Measurements from ENCODE around the gene PAX1.
A peak's percentile ranks its signal among the peaks of the same experiment; 100 is the strongest.

PAX1 gene

GRCh38 chr20:21705575-21706260, at the start of gene PAX1:
TSS of gene PAX1 (plus strand) at chr20:21705664. CDS start at chr20:21705713, 49 bp downstream.
- no peak for DNase-seq

GRCh38 chr20:21656308-21657067, 49.0 kb upstream of the PAX1 start:
- no peak for DNase-seq

- no peak for DNase-seq
Observed at GRCh38 chr20:21661488-21662055, 43.9 kb upstream of the PAX1 start.

- DNase-seq, result no peak
Observed at GRCh38 chr20:21663465-21663864, 42.0 kb upstream of the PAX1 start.

- no peak for DNase-seq
Observed at GRCh38 chr20:21665687-21666446, 39.6 kb upstream of the PAX1 start.

GRCh38 chr20:21670126-21670525, 35.3 kb upstream of the PAX1 start:
- DNase-seq, result no peak

- no peak for DNase-seq
Observed at GRCh38 chr20:21670981-21671380, 34.5 kb upstream of the PAX1 start.

- no peak for DNase-seq
Observed at GRCh38 chr20:21677261-21677660, 28.2 kb upstream of the PAX1 start.

- DNase-seq, result no peak
Observed at GRCh38 chr20:21677781-21678180, 27.7 kb upstream of the PAX1 start.

GRCh38 chr20:21681234-21681921, 24.1 kb upstream of the PAX1 start:
- no peak for DNase-seq

- no peak for DNase-seq
Observed at GRCh38 chr20:21681922-21682318, 23.5 kb upstream of the PAX1 start.

GRCh38 chr20:21682521-21682954, 22.9 kb upstream of the PAX1 start:
- no peak for DNase-seq

- no peak for DNase-seq
Observed at GRCh38 chr20:21684671-21685070, 20.8 kb upstream of the PAX1 start.

- no peak for DNase-seq
Observed at GRCh38 chr20:21685981-21686380, 19.5 kb upstream of the PAX1 start.

GRCh38 chr20:21693322-21693721, 12.1 kb upstream of the PAX1 start:
- peak; percentile 35 for DNase-seq

GRCh38 chr20:21698494-21699215, 6.8 kb upstream of the PAX1 start:
- no peak for DNase-seq

- DNase-seq, result no peak
Observed at GRCh38 chr20:21699216-21699508, 6.3 kb upstream of the PAX1 start.

- no peak for DNase-seq
Observed at GRCh38 chr20:21701171-21701876, 4.1 kb upstream of the PAX1 start.

- DNase-seq, result no peak
Observed at GRCh38 chr20:21702016-21702415, 3.4 kb upstream of the PAX1 start.

- DNase-seq, result peak; percentile 81
Observed at GRCh38 chr20:21702553-21703470, 2.7 kb upstream of the PAX1 start.

Data from activated CD4-positive, alpha-beta T cell treated with anti-CD3 and anti-CD28 coated beads for 48 hours (primary cell).